ENCODE measurements around the gene GRIFIN. TPM values are rescaled to one million over a fixed set of nuclear protein-coding genes. Genes with fewer than 3 reads are reported as not detected.

GRIFIN gene
- total and polyA plus RNA-seq, 2 donors (not counting 1 experiment from before 2014, with no cell fraction given): not detected

DNA sequence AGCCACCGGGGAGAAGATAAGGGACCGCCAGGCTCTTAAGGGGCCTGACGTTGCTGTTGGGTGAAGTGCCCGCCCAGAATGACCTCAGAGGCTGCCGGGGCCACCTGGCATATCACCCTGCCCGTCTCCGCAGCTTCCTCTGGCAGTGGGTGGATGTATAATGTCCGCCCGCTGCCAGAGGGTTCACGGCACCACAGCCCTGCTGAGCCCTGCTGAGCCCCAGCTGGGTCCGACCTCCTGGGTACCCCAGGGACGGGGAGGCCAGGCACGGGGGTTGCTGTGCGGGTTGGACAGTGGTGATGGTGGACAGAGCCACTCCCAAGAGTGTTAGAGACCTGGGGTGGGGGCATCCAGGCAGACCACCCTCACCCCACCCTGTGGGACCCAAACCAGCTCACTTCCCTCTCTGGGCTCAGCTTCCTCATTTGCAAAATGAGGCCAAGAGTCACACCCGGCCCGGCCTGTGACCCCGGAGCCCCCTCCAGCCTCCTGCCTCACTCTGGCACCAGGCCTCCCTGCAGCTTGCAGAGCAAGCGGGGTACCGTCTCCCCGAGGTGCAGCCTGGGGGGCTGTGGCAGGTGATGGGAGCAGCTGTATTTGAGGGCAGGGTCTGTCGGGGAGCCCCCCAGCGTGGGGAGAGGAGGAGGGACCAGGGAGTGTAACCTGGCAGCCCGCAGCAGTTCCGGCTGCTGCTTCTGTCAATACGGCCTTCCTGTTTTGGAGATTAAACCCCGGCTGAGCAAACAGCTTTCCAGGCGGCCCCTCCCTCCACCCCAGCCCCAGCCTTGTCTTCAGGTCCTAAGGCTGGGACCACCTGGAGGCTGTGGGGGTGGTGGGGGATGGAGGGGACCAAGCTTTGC, 34.9 kb upstream of the GRIFIN start:
- Histone ChIP-seq H3K4me1 (ENCODE audit: control insufficient read depth in 2 of 2, insufficient read depth in 2 of 2, low read length in 2 of 2) (peaks cover 60 to 71% of the 10 kb centered on the region in 2 donors), H3K4me3 (ENCODE audit: control extremely low read depth in 1 of 5, extremely low read depth in 1 of 5, insufficient read depth in 1 of 5, low read depth in 2 of 5, low read length in 4 of 5) (peak overlapping the region in 4 of 5 experiments; percentile 37 to 51 (median 40)), H3K9me3 (ENCODE audit: control extremely low read depth in 1 of 3, control insufficient read depth in 2 of 3, insufficient read depth in 1 of 3, low read length in 2 of 3) (no peaks in the 10 kb centered on the region), H3K79me2 (ENCODE audit: control insufficient read depth, insufficient read depth, low read length) (peaks cover 27% of the 10 kb centered on the region), H3K27ac (ENCODE audit: low read length in 2 of 2) (peak overlapping the region; percentile 99 to 100), H3K36me3 (replicated peaks in 1 of 2; ENCODE audit: control extremely low read depth in 1 of 2, control insufficient read depth in 1 of 2, extremely low read depth in 1 of 2, insufficient read depth in 2 of 2, low read length in 1 of 2) (no peaks in the 10 kb centered on the region), H3K4me2 (replicated peaks; ENCODE audit: low read depth, low read length, poor library complexity, severe bottlenecking) (peak overlapping the region; percentile 93), H4K20me1 (ENCODE audit: control insufficient read depth, insufficient read depth, low read length, poor library complexity, severe bottlenecking) (no peaks in the 10 kb centered on the region), H2AFZ (ENCODE audit: insufficient read depth, low read depth, low read length, poor library complexity, severe bottlenecking) (peak overlapping the region; percentile 67), H3K27me3 (replicated peaks in 1 of 4; ENCODE audit: control extremely low read depth in 1 of 4, control insufficient read depth in 3 of 4, insufficient read depth in 4 of 4, low read length in 3 of 4) (no peaks in the 10 kb centered on the region), H3K9ac (ENCODE audit: low read length) (peak overlapping the region; percentile 70)
- peaks cover 67% of the 10 kb centered on the region for H3K4me1 Mint-ChIP-seq
- intact Hi-C loops (cut with micrococcal nuclease): loop anchor here (1.0 to 2.0 kb wide), 3 partner anchors 8 to 34 kb away; partner anchors contain the start of genes GRIFIN and LFNG
- peak overlapping the region; percentile 88 for H3K4me3 Mint-ChIP-seq
- ChIA-PET POLR2A (interaction anchor here (0.6 to 7.5 kb wide), 18 partner anchors 9 to 1001 kb away, joined by 3 to 340 read pairs (median 4); partner anchors contain the start of genes BRAT1, CHST12, LFNG and TTYH3), CTCF (interaction anchor here (0.8 to 5.0 kb wide), 11 partner anchors 10 to 199 kb away, joined by 3 to 34 read pairs (median 7); no protein-coding TSS in a partner anchor)
- H3K27ac Mint-ChIP-seq: peak overlapping the region; percentile 99
- DNase-seq (peak; percentile 95), ATAC-seq (ENCODE audit: low read depth) (peak; percentile 70)
- H3K27me3 Mint-ChIP-seq: no peaks in the 10 kb centered on the region
- no peaks in the 10 kb centered on the region for H3K9me3 Mint-ChIP-seq (ENCODE audit: insufficient read depth)
- TF ChIP-seq, protein P1, sequence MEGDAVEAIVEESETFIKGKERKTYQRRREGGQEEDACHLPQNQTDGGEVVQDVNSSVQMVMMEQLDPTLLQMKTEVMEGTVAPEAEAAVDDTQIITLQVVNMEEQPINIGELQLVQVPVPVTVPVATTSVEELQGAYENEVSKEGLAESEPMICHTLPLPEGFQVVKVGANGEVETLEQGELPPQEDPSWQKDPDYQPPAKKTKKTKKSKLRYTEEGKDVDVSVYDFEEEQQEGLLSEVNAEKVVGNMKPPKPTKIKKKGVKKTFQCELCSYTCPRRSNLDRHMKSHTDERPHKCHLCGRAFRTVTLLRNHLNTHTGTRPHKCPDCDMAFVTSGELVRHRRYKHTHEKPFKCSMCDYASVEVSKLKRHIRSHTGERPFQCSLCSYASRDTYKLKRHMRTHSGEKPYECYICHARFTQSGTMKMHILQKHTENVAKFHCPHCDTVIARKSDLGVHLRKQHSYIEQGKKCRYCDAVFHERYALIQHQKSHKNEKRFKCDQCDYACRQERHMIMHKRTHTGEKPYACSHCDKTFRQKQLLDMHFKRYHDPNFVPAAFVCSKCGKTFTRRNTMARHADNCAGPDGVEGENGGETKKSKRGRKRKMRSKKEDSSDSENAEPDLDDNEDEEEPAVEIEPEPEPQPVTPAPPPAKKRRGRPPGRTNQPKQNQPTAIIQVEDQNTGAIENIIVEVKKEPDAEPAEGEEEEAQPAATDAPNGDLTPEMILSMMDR (IDR thresholded peaks at IDR 0.05): no peak
- TF ChIP-seq EZH2 (IDR thresholded peaks at IDR 0.05; ENCODE audit: borderline replicate concordance, insufficient read depth, low read depth, low read length, poor library complexity, severe bottlenecking): no peak
- WGBS (ENCODE audit: insufficient coverage): under 1% methylated on average over 24 of the region's 27 CpGs
